HG03103 (cell line): Measurements from ENCODE around the gene ATXN7.

Experiments
- ATAC-seq: cut with Tn5 transposase; IDR thresholded peaks from one replicate; pipeline ENCODE4 v1.9.1; 2021; ENCODE audit warnings: low read depth; ENCODE audit not compliant: unreplicated experiment

The ATXN7 gene

DNA sequence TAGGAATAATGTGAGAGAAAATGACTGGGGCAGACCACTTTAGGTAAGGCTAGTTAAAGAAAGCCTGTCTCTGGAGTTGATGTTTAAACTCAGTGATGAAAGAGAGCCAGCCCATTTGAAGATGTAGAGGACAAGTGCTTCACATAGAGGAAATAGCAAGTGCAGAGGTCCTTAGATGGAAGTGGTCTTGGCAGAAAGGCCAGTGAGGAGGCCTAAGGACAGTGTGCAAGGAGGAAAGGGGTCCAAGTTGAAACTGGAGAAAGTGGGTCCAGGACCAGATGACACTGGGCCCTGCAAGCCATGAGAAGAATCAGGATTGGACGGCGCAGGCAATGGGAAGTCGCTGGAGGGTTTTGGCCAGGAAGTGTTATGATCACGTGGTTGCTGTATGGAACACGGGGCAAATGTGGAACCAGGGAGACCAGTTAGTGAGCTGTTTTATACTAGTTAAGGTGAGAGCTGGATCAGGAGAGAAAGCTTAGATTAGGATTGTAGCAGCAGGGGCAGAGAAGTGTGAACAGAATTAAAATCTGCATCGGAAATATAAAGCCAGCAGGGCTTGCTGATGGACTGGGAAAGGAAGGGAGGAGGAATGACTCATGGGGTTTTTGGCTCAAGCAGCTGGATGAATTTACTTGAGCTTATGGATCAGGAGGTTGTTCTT, 96.5 kb downstream of the ATXN7 start:
- no peak for ATAC-seq

DNA sequence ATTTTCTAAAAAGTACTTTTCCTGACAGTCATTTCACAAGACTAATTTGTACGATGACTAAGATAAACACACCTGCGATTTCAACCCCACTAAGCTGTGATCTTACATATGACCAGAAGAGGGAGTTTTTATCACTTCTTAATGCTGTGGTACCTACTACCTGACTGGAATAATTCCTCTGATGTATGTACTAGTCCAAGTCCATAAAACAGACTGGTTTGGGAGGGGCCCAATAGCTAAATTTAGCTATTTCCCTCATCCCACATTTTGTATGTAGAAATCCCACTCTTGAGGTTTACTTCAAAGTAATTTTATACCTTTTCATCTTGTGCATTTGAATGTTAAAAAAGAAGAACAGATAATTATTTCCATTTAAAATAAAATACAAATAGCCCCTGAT, 98.2 kb downstream of the ATXN7 start:
- ATAC-seq: no peak

DNA sequence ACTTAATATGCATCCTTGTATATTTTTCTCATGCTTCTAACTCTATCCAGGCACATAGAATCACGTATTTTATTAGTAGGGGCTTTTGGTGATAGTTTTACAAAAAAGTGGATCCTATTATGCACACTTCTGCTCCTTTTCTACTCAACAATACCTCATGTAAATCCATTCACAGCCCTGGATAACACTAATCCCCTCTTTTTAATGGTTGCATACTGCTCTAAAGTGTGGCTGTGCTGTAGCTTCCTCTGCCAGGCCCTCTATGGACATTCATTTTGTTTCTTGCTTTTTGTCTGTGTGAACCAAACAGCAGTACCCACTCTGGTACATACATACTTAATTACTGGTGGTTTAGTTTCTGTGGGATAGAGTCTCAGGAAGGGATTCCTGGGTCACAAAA, 99.8 kb downstream of the ATXN7 start:
- ATAC-seq: no peak

DNA sequence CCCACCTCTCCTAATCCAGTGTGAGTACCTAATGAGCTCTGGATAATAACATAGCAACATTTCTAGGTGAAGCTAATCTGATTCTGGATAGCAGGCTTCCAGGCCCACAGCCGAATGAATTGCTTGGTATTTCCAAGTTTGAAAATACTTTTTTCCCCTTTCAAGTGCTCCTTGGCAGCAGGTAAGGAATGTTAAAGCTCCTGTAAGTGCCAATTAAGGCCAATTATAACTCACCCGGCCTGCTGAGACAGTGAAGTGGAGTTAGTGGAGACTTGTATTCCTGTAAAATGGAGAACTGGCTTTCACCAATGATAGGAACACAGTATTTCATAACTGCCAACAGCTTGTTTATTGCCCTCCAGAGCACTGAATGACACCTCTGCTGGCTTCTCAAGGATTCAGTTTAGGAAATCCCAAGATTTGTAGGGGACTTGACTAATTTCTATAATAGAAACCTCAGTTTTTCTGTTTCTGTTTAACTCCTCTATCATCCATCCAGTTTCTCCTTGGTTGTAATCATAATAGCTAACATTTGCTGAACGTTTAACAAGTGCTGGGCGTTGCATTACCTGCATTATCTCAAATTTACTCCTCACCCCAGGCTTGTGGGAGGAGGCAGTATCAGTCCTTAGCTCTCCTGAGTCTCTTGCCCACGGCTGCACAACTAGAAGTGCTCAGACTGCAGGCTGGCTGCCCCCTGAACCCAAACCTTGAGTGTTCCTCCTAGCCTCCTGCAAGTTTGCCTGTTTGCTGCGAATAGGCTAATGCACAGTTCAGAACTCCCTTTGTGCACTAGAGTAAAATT, 101.2 kb downstream of the ATXN7 start:
- no peak for ATAC-seq

DNA sequence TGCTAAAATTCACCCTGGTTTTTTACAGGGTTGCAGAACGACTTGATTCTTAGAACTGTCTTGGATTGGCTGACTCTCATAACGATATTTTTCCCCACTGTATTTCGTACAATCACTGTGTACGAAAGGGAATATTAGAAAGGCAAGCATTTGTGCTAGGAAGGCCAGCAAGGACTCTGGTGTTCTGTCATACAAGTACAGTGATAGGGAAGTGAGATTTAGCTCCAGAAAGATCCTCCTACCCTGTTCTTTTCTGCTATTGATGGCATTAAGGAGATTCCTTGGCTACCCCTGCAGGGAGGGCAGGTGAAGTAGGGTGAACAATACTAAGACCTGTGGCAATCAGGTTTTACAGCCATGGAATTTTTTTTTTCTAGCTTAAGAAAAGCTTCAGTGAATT, 102.3 kb downstream of the ATXN7 start:
- ATAC-seq: no peak

DNA sequence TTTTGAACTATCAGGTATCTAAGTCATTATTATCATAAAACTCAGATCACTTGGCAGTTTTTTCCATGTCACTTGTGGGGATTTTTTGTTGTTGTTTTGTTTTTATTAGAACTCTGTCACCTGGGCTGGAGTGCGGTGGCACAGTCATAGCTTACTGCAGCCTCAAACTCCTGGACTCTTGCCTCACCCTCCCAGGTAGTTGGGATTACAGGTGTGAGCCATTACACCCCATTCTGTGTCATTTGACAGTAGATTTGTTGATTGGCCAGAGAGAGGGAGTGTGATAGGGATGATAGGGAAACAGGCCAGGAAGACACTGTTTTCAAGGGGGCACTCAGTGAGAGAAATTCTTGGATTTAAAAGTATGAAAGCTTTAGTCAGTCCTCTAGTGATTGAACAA, 103.2 kb downstream of the ATXN7 start:
- ATAC-seq: no peak

DNA sequence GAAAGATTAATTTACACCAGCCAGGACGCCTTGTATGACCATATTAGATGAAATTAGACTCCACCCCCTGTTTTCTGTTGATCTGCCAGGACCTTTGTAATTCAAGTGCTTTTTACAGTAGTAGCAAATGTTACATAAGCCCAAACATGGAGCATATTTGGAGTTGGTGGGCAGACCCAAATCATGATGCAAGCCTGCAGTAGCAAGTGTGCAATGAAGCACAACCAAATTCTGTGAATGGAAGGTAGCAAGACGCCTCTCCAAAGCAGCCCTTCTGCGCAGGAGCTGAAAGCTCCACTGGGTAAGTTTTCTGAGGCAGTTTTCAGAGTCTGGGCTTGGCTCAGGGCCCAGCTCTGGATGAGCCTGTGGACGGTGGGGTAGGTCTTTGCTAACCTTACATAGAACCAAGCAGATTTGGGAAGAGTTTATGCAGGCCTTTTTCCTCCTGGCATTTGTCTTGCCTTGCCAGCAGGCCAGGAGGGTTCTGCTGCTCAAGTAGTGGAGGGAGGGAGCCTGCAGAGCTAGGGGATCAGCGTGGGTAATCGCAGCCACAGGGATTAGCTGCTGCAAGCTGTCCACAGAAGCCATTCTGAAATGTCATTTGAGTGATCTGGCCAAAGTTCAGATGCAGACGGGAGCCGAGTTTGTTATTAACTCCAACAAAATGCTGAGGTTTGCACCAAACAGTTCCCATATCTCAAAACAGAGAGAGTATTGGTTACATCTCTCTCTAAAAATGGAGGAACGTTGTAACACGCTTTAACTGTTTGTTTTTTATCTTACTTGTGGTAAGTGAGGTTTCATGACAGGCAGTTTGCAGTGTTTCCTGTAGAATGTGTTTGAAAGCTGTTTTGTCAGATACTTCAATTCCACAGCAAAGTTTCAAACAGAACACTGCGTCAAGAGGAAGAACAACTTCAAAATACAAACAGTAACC, 104.3 kb downstream of the ATXN7 start:
- peak; percentile 60 for ATAC-seq

DNA sequence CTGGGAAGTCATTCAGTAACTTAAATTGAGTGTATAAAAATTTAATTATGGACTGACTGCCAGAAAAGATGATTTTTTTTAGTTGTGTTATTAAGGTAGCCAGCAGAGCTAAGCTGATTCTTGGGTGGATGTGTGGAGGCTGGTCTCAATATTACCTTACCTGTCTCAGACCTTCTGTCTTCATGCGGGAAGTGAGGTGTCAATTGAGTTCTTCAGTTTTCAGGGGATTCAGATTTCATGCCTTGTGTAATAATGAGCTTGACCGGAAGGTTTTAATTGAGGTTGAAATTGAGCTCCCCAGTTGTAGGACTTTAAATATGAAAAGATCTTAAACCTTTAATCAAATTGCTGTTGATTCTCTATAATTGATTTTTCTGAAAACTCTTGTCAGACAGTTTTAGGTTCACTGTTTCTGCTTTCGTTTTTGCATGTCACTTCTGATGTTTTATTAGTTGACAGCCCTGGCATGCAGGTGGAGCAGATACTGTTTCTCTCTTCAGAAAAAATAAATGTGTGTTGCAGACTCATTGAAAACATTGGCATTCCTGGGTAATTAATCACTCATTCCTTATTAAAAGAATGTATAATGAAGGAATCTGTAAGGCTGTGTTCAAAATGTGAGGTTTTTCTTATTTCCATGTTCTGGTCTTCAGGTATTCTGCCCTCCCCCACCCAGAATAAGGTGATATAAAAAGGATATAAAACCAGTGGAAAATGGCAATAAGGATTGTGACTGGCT, 105.1 kb downstream of the ATXN7 start:
- ATAC-seq: peak; percentile 16

DNA sequence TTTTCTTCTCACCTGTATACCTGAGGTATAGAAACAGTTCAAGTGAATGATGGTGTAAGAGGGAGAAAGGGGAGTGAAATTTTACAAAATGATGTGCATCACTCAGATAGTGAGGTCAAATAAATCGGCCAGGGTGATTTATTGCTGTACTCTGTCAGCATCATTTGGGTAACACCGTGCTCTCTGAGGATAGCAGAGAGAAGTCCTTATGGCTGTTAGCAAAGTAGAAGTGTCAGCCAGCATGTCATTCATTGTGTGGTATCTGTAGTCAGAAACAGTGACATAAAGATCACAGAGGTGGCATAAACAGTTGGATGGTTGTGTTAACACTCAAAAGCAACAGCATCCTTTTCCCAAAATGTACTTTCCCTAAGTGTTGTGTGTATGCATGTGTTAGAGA, 106.2 kb downstream of the ATXN7 start:
- no peak for ATAC-seq

DNA sequence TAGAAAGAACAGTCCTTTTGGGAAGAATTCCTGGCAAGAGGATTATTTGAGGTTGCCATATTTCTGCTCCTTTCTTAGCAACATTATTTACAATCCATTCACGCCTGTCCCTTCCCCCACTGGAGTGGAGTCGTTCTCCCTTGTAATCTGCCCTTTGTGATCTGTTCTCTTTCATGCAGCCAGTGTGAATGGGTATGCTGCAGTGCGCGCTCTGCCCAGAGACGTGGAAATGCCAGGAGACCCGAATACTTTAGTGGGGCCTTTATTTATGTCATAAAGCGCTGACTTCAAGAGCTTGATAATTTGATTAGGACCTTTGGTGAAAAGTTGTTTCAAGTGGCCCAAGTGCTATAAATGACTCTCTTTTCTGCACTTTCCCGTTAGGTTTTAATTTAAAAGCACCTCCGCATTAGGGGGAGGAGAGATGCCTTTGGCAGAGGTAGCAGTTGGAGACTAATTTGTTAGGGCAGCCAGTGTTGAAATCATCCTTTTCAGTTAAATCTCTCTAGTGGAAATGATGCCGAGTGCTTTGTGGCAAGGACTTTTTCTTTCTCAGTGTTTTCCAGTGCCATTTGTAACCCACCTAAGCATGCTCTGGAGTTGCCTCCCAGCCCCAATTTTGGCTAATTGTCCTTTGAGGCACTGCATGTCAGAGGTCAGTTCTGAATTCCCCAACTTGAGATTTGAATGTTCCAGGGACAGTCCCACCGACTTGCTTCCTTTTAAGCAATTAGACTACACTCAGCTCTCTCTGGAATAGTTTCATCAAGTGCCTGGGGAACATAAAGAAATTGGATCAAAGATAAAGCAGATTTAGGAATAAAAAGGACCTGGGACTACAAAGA, 107.2 kb downstream of the ATXN7 start:
- ATAC-seq: no peak

DNA sequence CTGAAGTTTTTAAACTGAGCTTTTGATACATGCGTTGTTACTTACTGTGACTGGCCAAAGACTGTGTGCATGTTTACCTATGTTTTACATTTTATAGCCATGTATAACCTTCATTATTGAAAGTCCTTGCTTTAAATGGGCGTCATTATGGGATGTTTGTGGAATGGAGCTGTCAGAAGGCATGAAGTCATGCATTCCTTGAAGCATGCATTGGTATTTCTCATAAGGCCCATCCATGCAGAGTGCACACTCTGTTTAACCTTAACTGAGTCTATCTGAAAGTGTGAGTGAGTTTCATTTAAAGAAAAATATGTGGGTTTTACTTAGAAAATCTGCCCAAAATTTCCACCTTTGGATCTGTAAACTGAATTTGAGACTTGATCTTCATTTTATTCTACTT, 108.5 kb downstream of the ATXN7 start:
- ATAC-seq: no peak

DNA sequence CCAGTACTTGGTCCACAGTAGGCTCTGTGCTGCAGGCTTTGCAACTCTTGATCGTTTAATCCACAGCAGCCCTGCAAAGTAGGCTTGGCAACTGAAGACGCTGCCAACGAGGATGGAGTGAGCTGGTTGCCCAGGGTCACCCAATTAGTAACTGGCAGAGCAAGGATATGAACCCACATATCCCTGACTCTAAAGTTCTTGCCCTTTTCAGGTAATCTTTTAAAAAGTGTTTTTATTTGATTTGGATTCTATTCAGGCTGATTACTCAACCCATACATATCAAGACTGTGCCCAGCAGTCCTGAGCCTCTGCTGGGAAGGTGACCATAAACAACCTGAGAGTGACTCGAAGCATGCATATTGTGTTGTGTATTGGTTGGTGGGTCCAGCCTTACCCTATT, 109.3 kb downstream of the ATXN7 start:
- ATAC-seq: no peak

DNA sequence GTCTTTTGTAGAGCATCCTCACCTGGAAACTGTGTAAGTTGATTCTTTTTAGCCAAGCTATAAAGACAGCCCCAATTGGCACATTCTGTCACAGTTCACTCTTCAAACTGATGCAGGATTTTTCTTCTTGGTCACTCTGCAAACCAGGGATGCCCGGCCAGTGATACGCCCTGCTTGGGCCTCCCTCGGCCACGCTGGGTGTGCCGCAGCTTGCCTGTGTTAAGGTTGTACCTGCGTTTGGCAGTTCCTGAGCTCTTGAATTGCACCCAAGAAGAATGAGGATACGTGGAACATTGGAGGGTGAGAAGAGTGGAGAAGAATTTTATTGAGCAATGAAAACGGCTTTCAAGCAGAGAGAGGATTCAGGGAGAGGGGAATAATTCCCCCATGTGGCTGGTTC, 109.7 kb downstream of the ATXN7 start:
- no peak for ATAC-seq

DNA sequence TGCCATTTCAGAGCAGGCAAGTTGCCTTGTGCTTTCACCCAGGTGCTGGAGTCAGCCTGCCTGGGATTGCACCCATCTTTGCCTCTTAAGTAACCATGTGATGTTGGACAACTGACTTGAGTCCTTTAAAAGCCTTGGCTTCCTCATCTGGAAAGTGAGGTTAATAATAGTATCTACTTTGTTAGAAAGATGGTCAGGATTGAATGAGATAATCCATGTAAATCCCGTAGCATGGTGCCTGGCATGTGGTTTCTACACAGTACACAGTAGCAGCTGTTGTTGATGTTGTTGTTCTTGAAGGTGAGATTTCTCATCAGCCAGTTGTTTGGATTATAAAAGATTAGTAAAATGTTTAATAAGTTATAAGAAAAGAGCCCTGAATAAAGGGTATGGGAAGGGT, 110.8 kb downstream of the ATXN7 start:
- no peak for ATAC-seq

DNA sequence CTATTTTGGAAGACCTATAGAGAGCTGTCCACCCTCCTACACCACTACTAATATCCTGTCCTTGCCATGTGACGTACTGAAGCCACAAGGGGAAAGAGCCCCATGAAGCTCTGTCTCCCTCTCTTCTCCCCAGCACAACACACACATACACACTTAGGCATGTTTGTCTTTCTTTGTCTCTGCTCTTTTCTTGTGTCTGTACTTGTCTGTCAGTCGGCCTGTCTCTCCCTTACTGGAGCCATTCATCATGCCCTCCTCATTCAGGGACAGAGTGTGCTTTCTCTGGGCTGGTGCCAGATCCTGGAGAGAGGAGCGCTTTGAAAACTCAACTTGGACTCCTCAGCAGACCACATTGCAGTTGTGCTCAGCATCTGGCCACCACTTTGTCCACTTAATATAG, 112.1 kb downstream of the ATXN7 start:
- no peak for ATAC-seq

DNA sequence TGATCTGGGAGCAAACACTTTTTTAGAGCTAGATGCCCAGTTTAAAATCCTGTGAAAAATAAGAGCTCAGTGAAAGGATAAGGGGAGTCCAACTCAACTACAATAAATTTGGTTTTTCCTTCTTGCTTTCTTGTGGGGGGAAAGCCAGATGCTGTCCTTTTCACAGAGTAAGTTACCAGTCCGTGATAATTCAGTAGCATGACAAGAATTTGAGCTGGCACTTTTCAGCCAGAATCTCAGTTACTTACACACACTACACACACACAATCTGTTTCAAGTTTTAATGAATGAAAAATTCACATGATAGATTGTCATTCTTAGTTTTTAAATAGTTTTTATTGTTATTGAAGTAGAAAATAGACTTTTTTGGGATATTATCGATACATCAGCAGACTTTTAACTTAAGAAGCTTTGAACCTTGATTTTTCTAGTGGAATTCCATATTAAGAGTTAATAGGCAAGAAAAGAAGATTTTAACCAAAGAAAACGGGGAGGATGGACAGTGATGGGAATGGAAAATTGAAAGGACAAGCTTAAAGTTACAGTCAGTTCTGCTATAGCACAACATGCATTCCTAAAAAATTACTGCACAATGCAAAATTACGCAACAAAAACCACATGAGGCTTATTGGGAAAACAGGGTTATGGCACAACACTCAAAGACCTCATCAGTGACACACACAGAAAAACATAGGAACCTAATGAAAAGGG, 112.6 kb downstream of the ATXN7 start:
- ATAC-seq: no peak

DNA sequence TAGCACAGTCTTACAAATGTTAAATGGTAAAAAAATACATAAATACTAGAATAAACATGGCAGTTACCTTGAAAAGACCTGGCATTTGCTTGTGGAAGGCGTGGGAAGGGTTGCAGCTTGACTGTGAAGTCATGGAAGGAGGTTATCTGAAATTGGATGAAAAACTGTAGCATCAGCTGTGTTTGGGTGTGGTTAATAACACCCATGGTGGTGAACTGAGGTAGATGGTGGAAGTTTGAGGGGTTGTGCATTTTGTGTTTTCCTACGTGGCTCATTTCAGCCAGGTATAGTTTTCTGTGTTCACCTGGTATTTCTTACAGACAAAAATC, 113.2 kb downstream of the ATXN7 start:
- no peak for ATAC-seq

DNA sequence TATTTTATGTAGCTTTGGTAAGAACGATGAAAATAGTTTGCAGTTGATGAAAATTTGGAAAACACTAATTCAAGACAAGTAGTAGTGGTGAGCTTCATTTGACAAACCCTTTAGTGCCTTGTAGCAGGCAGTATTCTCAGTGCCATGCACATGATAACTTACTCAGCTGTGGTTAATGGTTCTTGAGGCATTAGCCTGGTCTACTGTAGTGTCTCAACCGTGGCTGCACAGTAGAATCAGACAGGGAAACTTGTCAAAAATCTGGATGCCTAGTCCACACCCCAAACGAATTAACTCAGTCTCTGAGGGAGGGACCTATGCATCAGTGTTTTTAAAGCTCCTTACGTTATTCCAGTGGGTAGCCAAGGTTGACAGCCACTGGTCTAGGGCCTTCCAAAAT, 114.2 kb downstream of the ATXN7 start:
- no peak for ATAC-seq
